Natural killer cell treated with Interleukin-12 subunit alpha and Interleukin-12 subunit beta and Interleukin-15 and Interleukin-18, amount 100 ng/mL, for 72 hours (primary cell): ENCODE results near the gene CPNE1. TPM values are rescaled to one million over a fixed set of nuclear protein-coding genes. Genes with fewer than 3 reads are reported as not detected.

ENCODE experiments used
- ATAC-seq, 2 donors: fragments of 150-1000 bp; cut with Tn5 transposase in 1 of 2; sonication (Bioruptor Pico), chemical (Tn5 transposase) in 1 of 2; 2 replicates each; pipeline ENCODE4 v1.10.0; 2021
- DNase-seq: peaks from one replicate; pipeline ENCODE4 v3.0.0; 2022; ENCODE audit warnings: low spot score
- H3K27ac Mint-ChIP-seq, 2 donors: 1 replicate in 1 of 2; 2 replicates in 1 of 2; pipeline ENCODE4 v1.8.0; 2022; ENCODE audit warnings: mixed read lengths in 2 of 2, mild to moderate bottlenecking in 1 of 2, moderate library complexity in 1 of 2
- H3K27me3 Mint-ChIP-seq, 2 donors: 1 replicate in 1 of 2; 2 replicates in 1 of 2; pipeline ENCODE4 v1.8.0; 2022; ENCODE audit warnings: mixed read lengths in 2 of 2
- H3K36me3 Mint-ChIP-seq: one replicate; pipeline ENCODE4 v1.8.0; 2022; ENCODE audit warnings: mixed read lengths
- H3K4me1 Mint-ChIP-seq, 2 donors: 1 replicate in 1 of 2; 2 replicates in 1 of 2; pipeline ENCODE4 v1.8.0; 2022; ENCODE audit warnings: low read depth in 2 of 2, mixed read lengths in 2 of 2, mild to moderate bottlenecking in 1 of 2
- H3K4me3 Mint-ChIP-seq: one replicate; pipeline ENCODE4 v1.8.0; 2022; ENCODE audit warnings: mixed read lengths
- H3K9me3 Mint-ChIP-seq: 2 replicates; pipeline ENCODE4 v1.8.0; 2022; ENCODE audit warnings: mixed read lengths
- total RNA-seq, 2 donors: library from RNA; stranded (reverse); gene quantifications; one replicate each; pipeline ENCODE4 v1.2.3, GENCODE V29; 2022

CPNE1 gene
- total RNA-seq, 2 donors from 2014 or later, result 266 to 324 TPM

DNA sequence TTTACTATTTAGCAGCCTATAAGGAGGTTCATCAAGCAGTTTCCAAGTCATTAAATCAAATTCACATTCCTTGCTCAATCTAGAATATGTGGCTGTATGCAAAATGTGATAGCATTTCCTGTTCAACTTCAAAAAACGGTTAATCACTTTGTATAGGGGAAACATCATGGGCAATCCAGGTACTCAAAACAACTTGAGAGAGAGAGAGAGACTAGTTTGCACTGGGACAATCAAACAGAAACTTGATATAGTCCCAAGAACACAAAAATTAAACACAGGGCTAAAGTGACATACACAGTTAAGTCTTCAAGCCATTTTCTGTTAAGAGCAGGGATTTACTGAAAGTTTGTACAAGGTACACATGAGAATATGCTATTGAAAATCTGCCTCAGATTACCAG is 7.4 kb downstream of the CPNE1 start:
- ATAC-seq, result no peak
- DNase-seq, result no peak
- peak overlapping the region; percentile 22 to 56 for H3K27ac Mint-ChIP-seq
- no peaks in the 10 kb centered on the region for H3K9me3 Mint-ChIP-seq
- no peaks in the 10 kb centered on the region for H3K27me3 Mint-ChIP-seq
- H3K4me1 Mint-ChIP-seq, result peaks cover 41 to 43% of the 10 kb centered on the region in 2 donors
- peaks cover 1% of the 10 kb centered on the region for H3K36me3 Mint-ChIP-seq
- H3K4me3 Mint-ChIP-seq, result peak overlapping the region; percentile 47

DNA sequence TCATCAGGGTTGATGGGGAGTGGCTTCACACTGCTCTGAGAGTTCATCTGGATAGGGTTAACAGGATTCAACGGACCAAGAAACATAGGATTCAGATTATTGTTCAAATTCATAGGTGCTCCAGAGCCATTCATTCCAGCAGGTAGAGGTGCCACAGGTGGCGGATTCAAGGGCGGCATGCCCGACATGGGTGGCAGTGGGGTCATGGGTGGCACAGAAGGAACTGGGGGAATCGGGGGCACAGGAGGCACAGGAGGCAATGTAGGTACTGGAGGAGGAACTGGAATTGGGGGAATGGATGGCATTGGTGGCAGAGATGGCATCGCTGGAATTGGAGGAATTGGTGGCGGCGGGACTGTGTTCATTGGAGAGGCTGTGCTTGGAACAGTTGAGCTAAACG is 10.3 kb downstream of the CPNE1 start:
- Mint-ChIP-seq H3K36me3 (peaks cover 4% of the 10 kb centered on the region), H3K9me3 (no peaks in the 10 kb centered on the region), H3K27me3 (no peaks in the 10 kb centered on the region), H3K27ac (no peak overlapping the region), H3K4me3 (no peak overlapping the region), H3K4me1 (peaks cover 28 to 35% of the 10 kb centered on the region in 2 donors)
- DNase-seq (no peak), ATAC-seq (no peak)

DNA sequence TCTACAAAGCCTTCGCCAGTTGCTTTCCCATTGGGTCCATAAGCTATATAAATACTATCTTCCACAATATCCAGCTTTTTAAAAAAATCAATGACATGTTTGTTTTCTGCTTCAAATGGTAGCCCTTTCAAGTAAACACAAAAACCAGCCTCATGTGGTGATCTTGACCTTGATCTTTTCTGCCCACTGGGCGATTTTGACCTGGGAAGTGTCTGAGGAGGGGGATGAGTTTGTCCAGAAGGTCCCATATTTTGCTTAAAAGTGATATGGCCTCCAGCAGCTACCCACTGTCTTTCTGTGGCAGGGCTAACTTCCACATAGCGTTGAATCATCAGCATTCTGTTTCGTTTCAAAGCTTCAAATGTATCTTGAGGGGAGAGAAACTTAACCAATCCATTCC is 10.8 kb downstream of the CPNE1 start:
- peaks cover 24 to 32% of the 10 kb centered on the region in 2 donors for H3K4me1 Mint-ChIP-seq
- no peaks in the 10 kb centered on the region for H3K27me3 Mint-ChIP-seq
- H3K27ac Mint-ChIP-seq, result no peak overlapping the region
- no peaks in the 10 kb centered on the region for H3K9me3 Mint-ChIP-seq
- no peak overlapping the region for H3K4me3 Mint-ChIP-seq
- peaks cover 4% of the 10 kb centered on the region for H3K36me3 Mint-ChIP-seq
- ATAC-seq, result no peak
- no peak for DNase-seq

DNA sequence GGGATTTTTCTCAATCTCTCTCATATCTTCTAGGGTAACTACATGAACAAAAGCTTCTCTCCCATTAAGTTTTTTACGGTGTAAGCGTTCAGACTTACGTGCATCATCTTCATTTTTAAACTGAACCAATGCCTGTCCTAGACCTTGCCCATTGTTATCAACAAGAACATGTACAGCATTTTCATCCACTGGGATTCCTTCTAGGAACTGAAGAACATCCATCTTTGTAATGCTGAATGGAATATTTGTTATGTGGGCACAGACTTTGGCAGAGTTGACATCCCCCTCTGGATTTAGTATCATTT is 11.3 kb downstream of the CPNE1 start:
- Mint-ChIP-seq H3K36me3 (peaks cover 4% of the 10 kb centered on the region), H3K27me3 (no peaks in the 10 kb centered on the region), H3K27ac (no peak overlapping the region), H3K4me1 (peaks cover 22 to 32% of the 10 kb centered on the region in 2 donors), H3K9me3 (no peaks in the 10 kb centered on the region), H3K4me3 (no peak overlapping the region)
- DNase-seq, result no peak
- ATAC-seq, result no peak

DNA sequence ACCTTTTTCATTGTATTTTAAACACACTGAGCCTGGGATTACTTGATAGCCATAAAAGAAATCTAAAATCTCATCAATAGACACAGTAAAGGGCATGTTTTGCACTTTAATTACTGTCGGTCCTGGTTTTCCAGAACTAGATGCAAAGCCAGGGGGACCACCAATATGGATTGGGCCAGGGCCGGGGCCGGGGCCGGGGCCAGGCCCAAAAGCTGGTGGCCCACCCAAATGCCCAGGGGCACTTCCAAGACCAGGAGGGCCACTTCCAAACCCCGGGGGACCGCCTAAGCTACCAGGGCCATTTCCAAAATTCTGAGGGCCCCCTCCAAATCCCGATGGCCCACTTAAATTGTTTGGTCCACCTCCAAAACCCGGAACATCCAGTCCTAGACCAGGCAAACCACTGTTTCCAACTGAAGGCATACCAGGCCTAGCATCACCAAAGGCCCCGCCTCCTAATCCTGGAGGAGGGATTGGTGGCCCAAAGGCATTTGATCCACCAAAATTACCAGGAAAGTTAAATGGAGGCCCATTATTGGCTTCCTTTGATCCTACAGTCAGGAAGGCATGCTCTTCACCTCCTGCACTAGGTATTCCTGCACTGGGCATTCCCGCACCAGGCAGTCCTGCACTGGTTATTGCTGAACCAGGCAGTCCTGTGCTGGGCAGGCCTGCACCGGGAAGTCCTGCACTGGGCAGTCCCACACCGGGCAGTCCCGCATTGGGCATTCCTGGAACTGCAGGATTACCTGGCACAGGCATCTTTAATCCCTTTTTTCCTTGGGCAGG is 11.9 kb downstream of the CPNE1 start:
- Mint-ChIP-seq H3K4me3 (no peak overlapping the region), H3K27ac (no peak overlapping the region), H3K36me3 (peaks cover 4% of the 10 kb centered on the region), H3K9me3 (no peaks in the 10 kb centered on the region), H3K4me1 (peaks cover 23 to 34% of the 10 kb centered on the region in 2 donors), H3K27me3 (no peaks in the 10 kb centered on the region)
- ATAC-seq (peak in 1 of 2 donors; percentile 57), DNase-seq (no peak)

DNA sequence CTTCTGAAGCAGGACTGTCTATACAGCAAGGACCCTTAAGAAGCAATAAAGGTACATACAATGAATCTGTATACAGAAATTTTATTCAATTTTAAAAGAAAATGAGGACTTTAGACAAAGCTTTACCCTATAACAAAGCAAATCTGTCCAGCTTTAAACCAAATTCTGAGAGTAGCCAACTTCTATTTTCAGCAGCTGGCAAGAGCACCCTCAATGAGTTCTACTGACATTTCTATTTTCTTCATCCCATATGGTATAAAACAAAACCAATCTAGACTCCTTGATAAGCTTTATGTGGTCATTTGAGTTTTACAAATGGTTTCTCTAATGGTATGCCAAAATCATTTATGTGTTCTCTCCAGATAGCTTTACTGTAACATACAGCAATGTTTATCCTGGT is 12.7 kb downstream of the CPNE1 start:
- DNase-seq (no peak), ATAC-seq (no peak)
- Mint-ChIP-seq H3K27ac (no peak overlapping the region), H3K36me3 (peaks cover 4% of the 10 kb centered on the region), H3K9me3 (no peaks in the 10 kb centered on the region), H3K4me1 (peaks cover 17 to 29% of the 10 kb centered on the region in 2 donors), H3K27me3 (no peaks in the 10 kb centered on the region), H3K4me3 (no peak overlapping the region)

DNA sequence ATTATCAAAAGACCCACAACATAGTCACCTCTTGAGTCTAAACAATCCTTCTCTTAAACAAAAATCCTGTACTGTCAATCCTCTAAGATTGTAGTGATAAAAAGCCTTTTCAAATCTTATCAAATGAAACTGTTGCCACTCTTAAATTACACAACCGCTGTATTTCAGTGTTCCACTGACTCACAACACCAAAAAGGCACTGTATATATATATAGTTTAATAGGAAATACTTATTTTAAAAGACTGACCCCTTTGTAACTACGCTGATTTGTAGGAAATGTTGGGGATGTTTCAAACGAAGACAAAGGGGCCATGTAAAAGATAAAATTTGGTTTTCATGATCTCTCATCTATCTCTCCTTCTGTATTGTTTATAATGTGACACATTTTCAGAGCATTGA is 14.1 kb downstream of the CPNE1 start:
- no peak overlapping the region for H3K4me3 Mint-ChIP-seq
- ATAC-seq, result no peak

DNA sequence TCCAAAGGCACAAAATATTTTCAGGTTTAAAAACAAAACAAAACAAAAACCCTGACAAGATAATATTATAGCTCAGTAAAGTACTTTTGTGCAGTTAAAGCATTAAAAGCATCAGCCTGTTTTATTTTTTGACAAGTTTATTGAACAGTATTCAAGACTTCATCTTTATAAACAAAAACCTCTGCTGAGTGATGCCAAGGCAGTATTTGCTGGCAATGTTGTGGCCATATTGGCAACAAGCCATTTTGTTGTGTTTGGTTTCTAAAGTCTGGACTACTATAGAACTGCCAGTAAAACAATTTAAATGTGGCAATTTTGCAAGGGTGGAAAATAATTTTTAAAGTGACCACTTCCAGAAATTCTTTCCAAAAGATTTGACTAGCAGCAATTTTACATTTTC is 15.9 kb downstream of the CPNE1 start:
- DNase-seq (no peak), ATAC-seq (no peak)
- H3K4me3 Mint-ChIP-seq, result no peak overlapping the region
- peaks cover 4% of the 10 kb centered on the region for H3K36me3 Mint-ChIP-seq
- peaks cover 40 to 47% of the 10 kb centered on the region in 2 donors for H3K4me1 Mint-ChIP-seq
- no peak overlapping the region for H3K27ac Mint-ChIP-seq
- no peaks in the 10 kb centered on the region for H3K9me3 Mint-ChIP-seq
- H3K27me3 Mint-ChIP-seq, result no peaks in the 10 kb centered on the region

More for the DNA sequence above, 14.1 kb downstream of the CPNE1 start:
- DNase-seq, result no peak
- H3K27ac Mint-ChIP-seq, result peak overlapping the region; percentile 24 to 42
- no peaks in the 10 kb centered on the region for H3K9me3 Mint-ChIP-seq
- peaks cover 24 to 35% of the 10 kb centered on the region in 2 donors for H3K4me1 Mint-ChIP-seq
- peaks cover 4% of the 10 kb centered on the region for H3K36me3 Mint-ChIP-seq
- no peaks in the 10 kb centered on the region for H3K27me3 Mint-ChIP-seq

DNA sequence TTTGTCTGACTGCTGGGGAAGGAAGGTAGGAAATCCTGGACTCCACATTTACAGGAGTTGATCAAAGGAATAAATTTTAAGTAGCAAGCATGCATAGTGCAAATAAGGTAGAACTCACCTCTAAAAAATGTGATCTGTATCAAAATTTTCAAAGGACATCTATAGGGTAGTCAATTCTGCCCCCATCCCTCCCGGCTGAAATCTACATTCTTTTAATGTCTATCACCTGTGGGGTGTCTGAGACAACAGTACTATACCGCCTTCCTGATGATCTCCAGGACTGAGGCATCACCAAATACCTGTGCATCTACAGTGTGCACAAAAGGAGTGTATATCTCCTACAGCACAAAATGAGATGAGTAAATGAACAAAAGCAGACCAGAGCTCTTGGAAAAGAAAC is 19.9 kb downstream of the CPNE1 start:
- Mint-ChIP-seq H3K4me3 (no peak overlapping the region), H3K27me3 (no peaks in the 10 kb centered on the region), H3K4me1 (peaks cover 65% of the 10 kb centered on the region in 2 donors)

DNA sequence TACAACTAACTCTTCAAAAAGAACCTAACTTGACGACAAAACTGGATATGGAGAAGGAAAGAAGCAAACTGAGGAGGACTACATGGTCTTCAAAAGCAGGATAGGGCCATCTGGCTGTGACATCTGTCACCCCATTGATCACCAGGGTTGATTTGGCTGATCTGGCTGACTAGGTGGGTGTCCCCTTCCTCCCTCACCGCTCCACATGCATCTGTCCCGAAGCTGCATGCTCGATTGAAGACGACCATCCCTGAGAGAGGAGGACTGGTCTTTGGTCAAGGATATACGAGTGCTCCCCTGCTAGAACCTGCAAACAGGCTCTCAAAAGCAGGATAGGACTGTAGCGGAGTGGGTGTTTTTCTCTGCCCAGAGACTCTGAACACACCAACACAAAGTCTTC is 21.7 kb downstream of the CPNE1 start:
- Mint-ChIP-seq H3K27ac (peak overlapping the region in 1 of 2 donors; percentile 59), H3K4me3 (no peak overlapping the region), H3K4me1 (peaks cover 62 to 68% of the 10 kb centered on the region in 2 donors), H3K27me3 (no peaks in the 10 kb centered on the region), H3K9me3 (no peaks in the 10 kb centered on the region), H3K36me3 (no peaks in the 10 kb centered on the region)
- ATAC-seq (no peak), DNase-seq (no peak)

More for the DNA sequence above, 19.9 kb downstream of the CPNE1 start:
- Mint-ChIP-seq H3K36me3 (no peaks in the 10 kb centered on the region), H3K9me3 (no peaks in the 10 kb centered on the region), H3K27ac (peak overlapping the region; percentile 3 to 73)
- ATAC-seq, result no peak
- no peak for DNase-seq

DNA sequence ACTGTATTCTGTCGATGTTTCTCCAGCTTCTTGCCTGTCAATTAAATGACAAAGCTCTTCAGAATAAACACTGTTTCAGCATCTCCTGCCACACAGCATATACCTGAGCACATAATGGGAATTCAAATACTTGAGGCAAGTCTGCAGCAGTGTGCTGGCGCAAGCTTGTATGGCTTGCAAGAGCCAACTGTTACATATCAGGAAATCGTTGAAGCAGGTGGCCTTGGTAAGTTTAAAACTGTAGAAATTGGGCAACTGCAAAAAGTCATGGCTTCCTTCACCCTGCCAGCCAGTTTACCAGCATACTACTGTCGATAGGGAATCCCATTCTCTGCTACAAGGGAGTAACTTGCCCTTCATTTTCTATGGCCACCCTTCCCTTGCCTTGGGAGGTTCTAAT is 23.0 kb downstream of the CPNE1 start:
- DNase-seq, result no peak
- Mint-ChIP-seq H3K4me1 (peaks cover 74 to 80% of the 10 kb centered on the region in 2 donors), H3K4me3 (no peak overlapping the region), H3K36me3 (no peaks in the 10 kb centered on the region), H3K9me3 (no peaks in the 10 kb centered on the region), H3K27ac (peak overlapping the region; percentile 1 to 59), H3K27me3 (no peaks in the 10 kb centered on the region)
- ATAC-seq, result no peak

DNA sequence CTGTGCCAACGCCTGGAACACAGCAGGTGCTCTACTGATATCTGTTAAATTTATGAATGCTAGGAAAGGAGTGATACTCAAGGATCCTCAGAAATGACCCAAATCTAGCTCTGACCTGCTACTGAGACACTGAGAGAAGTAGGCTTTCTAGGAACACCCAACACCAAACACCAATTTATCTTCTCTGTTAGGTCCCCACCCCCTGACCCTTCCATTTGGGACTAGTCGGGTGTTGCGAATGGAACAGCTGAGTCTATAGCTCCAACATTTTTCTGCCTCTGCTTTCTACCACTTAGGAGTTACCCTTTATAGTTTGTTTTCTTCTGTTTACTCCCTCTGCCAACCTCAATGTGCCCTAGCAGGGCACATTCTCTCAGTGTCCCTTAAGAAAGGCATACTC is 24.0 kb downstream of the CPNE1 start:
- ATAC-seq, result no peak
- Mint-ChIP-seq H3K4me3 (no peak overlapping the region), H3K9me3 (no peaks in the 10 kb centered on the region), H3K27me3 (no peaks in the 10 kb centered on the region), H3K4me1 (peaks cover 73 to 78% of the 10 kb centered on the region in 2 donors), H3K36me3 (no peaks in the 10 kb centered on the region), H3K27ac (peak overlapping the region; percentile 1 to 64)
- DNase-seq, result no peak

DNA sequence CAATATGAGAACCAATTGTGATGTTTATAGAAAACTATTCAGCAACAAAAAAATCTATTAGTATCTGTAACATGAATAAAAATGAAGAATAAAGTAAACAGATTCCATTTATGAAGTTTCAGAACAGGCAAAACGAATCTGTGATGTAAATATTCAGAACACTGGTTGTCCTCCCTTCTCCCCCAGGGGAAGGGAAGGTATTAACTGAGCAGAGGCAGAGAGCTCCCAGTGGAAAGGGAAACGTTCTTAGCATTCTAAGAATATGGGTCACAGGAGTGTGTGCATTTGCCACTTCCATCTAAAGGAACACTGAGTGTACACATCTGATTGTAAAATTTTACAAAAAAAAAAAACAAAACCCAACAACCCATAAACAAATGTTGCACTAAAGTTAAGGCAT is 25.9 kb downstream of the CPNE1 start:
- Mint-ChIP-seq H3K36me3 (no peaks in the 10 kb centered on the region), H3K9me3 (no peaks in the 10 kb centered on the region), H3K4me3 (no peak overlapping the region), H3K27me3 (no peaks in the 10 kb centered on the region), H3K27ac (no peak overlapping the region), H3K4me1 (peaks cover 67 to 69% of the 10 kb centered on the region in 2 donors)
- DNase-seq (no peak), ATAC-seq (no peak)

DNA sequence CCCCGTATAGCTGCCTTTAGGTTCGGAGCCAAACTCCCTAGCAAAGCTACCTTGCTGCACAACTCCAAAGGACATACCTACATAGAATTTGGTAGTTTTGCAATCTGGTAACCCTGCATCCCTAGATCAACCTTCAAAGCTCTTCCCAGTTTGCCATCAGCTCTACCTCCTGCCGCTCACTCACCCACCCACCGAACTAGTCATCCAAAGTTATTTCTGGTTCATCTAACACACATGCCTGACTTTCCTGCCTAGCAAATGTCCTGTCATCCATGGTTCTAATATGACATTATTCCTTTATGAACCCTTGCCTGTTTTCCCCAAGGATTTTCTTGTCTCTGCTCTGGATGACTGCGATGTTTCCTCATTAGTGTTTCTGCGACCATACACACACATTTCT is 27.4 kb downstream of the CPNE1 start:
- ATAC-seq (no peak), DNase-seq (no peak)
- no peak overlapping the region for H3K4me3 Mint-ChIP-seq
- H3K4me1 Mint-ChIP-seq, result peaks cover 60 to 61% of the 10 kb centered on the region in 2 donors
- H3K27ac Mint-ChIP-seq, result peak overlapping the region in 1 of 2 donors; percentile 13
- H3K27me3 Mint-ChIP-seq, result no peaks in the 10 kb centered on the region
- no peaks in the 10 kb centered on the region for H3K9me3 Mint-ChIP-seq
- no peaks in the 10 kb centered on the region for H3K36me3 Mint-ChIP-seq

DNA sequence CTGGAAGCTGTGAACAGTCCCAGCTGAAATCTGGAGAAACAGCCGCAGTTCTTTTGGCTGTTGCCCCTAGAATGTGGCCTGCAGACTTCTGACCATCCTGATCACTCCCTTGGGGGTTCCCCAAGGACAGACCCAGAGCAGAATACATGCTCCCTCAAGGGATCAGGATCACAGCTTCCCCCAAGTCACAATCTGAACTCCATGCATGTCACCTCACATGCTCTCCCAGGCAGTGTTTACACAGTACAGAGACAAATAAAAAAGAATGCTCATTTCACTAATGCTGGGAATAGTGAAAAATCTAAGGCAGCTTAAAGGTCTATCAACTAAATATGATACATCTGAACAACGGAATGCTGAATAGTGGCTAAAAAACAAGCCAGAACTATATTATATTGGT is 28.6 kb downstream of the CPNE1 start:
- no peaks in the 10 kb centered on the region for H3K9me3 Mint-ChIP-seq
- H3K4me3 Mint-ChIP-seq, result no peak overlapping the region
- no peaks in the 10 kb centered on the region for H3K27me3 Mint-ChIP-seq
- peaks cover 50 to 51% of the 10 kb centered on the region in 2 donors for H3K4me1 Mint-ChIP-seq
- H3K36me3 Mint-ChIP-seq, result no peaks in the 10 kb centered on the region
- DNase-seq, result no peak
- peak overlapping the region in 1 of 2 donors; percentile 15 for H3K27ac Mint-ChIP-seq
- no peak for ATAC-seq
